Measurements from ENCODE around the gene SH3GL2.

SH3GL2 gene

GRCh38 chr9:17622749-17623148, 43.9 kb downstream of the SH3GL2 start:
- TF ChIP-seq CTCF (IDR thresholded peaks at IDR 0.05; ENCODE audit: low read depth, low read length), result no peak
- H3K4me3 ChIP-seq (ENCODE audit: low read depth, low read length), result no peak overlapping the region
- no peaks in the 10 kb centered on the region for H3K36me3 ChIP-seq
- DNase-seq, result no peak
- H3K27ac ChIP-seq, result no peak overlapping the region
- no peaks in the 10 kb centered on the region for H3K27me3 ChIP-seq (ENCODE audit: insufficient read depth, low read depth, severe bottlenecking)
- H3K9me3 ChIP-seq (ENCODE audit: severe bottlenecking), result no peaks in the 10 kb centered on the region

- H3K36me3 ChIP-seq, result no peaks in the 10 kb centered on the region
- H3K27me3 ChIP-seq (ENCODE audit: insufficient read depth, low read depth, severe bottlenecking), result no peaks in the 10 kb centered on the region
- no peak overlapping the region for H3K27ac ChIP-seq
- H3K9me3 ChIP-seq (ENCODE audit: severe bottlenecking), result no peaks in the 10 kb centered on the region
- no peak overlapping the region for H3K4me3 ChIP-seq (ENCODE audit: low read depth, low read length)
- TF ChIP-seq CTCF (IDR thresholded peaks at IDR 0.05; ENCODE audit: low read depth, low read length), result no peak
- no peak for DNase-seq
Measured at GRCh38 chr9:17623965-17624364, 45.1 kb downstream of the SH3GL2 start.

GRCh38 chr9:17624571-17624970, 45.7 kb downstream of the SH3GL2 start:
- H3K27me3 ChIP-seq (ENCODE audit: insufficient read depth, low read depth, severe bottlenecking), result no peaks in the 10 kb centered on the region
- no peak for TF ChIP-seq CTCF (IDR thresholded peaks at IDR 0.05; ENCODE audit: low read depth, low read length)

GRCh38 chr9:17625644-17626388, 47.0 kb downstream of the SH3GL2 start:
- H3K36me3 ChIP-seq, result no peaks in the 10 kb centered on the region
- no peaks in the 10 kb centered on the region for H3K9me3 ChIP-seq (ENCODE audit: severe bottlenecking)
- TF ChIP-seq CTCF (IDR thresholded peaks at IDR 0.05; ENCODE audit: low read depth, low read length), result no peak
- H3K27me3 ChIP-seq (ENCODE audit: insufficient read depth, low read depth, severe bottlenecking), result no peaks in the 10 kb centered on the region
- H3K4me3 ChIP-seq (ENCODE audit: low read depth, low read length), result no peak overlapping the region; the same call in 1 of the 2 replicates
- H3K27ac ChIP-seq, result peak overlapping the region; percentile 73
- peak; percentile 51 for DNase-seq

More at GRCh38 chr9:17624571-17624970, 45.7 kb downstream of the SH3GL2 start:
- no peak for DNase-seq
- Histone ChIP-seq H3K9me3 (ENCODE audit: severe bottlenecking) (no peaks in the 10 kb centered on the region), H3K27ac (no peak overlapping the region), H3K4me3 (ENCODE audit: low read depth, low read length) (no peak overlapping the region), H3K36me3 (no peaks in the 10 kb centered on the region)

- Histone ChIP-seq H3K9me3 (ENCODE audit: severe bottlenecking) (no peaks in the 10 kb centered on the region), H3K4me3 (ENCODE audit: low read depth, low read length) (no peak overlapping the region), H3K36me3 (no peaks in the 10 kb centered on the region), H3K27me3 (ENCODE audit: insufficient read depth, low read depth, severe bottlenecking) (no peaks in the 10 kb centered on the region), H3K27ac (peak overlapping the region; percentile 73)
- peak; percentile 25 for DNase-seq
- no peak for TF ChIP-seq CTCF (IDR thresholded peaks at IDR 0.05; ENCODE audit: low read depth, low read length)
Measured at GRCh38 chr9:17627641-17628040, 48.8 kb downstream of the SH3GL2 start.

- Histone ChIP-seq H3K36me3 (no peaks in the 10 kb centered on the region), H3K27me3 (ENCODE audit: insufficient read depth, low read depth, severe bottlenecking) (no peaks in the 10 kb centered on the region), H3K9me3 (ENCODE audit: severe bottlenecking) (no peaks in the 10 kb centered on the region), H3K4me3 (ENCODE audit: low read depth, low read length) (no peak overlapping the region), H3K27ac (no peak overlapping the region; the same call in 1 of the 2 replicates)
- no peak for DNase-seq
- TF ChIP-seq CTCF (IDR thresholded peaks at IDR 0.05; ENCODE audit: low read depth, low read length), result no peak
Measured at GRCh38 chr9:17628624-17629023, 49.8 kb downstream of the SH3GL2 start.
